Adrenal gland (tissue), 5 donors: ENCODE measurements around the gene TMEM81.

Experiments
- CTCF ChIP-seq, 6 experiments: fragments of 450-650 bp in 4 of 6; fragments of 200-600 bp in 2 of 6; sonication (generic) in 1 of 6; IDR thresholded peaks; 1 replicate in 5 of 6; 2 replicates in 1 of 6; pipeline versions ENCODE4 v1.5.1 to v1.8.0; 2016 to 2021; ENCODE audit warnings: antibody characterized with exemption in 6 of 6, mild to moderate bottlenecking in 2 of 6, moderate library complexity in 1 of 6
- POLR2A ChIP-seq, 2 donors: fragments of 450-650 bp; IDR thresholded peaks; one replicate each; pipeline ENCODE4 v1.6.1; 2017; ENCODE audit warnings: antibody characterized with exemption in 2 of 2, mild to moderate bottlenecking in 2 of 2, moderate library complexity in 1 of 2
- donor health status: DM: no; HTN: no; CAD: no.

GRCh38 chr1:205057808-205058575 lies 26.3 kb downstream of the TMEM81 start:
- TF ChIP-seq CTCF (IDR thresholded peaks at IDR 0.05) (no peak), POLR2A (IDR thresholded peaks at IDR 0.05) (no peak)
